ENCODE data around the gene CDK6.

- no peak for TF ChIP-seq POLR2A (IDR thresholded peaks at IDR 0.05; ENCODE audit: low read depth, low read length)
- no peak for TF ChIP-seq TAF1 (IDR thresholded peaks at IDR 0.05; ENCODE audit: borderline replicate concordance, low read depth, low read length)
Measured at GRCh38 chr7:92847305-92847704, 10.9 kb upstream of the CDK6 start.
